ENCODE results near the gene PWP2.
"Not testable (repeated sequence)": the region's sequence is repeated elsewhere in the genome, so short reads cannot be mapped to it uniquely, and the experiment has no call there.

GRCh38 chr21:44150255-44150654 lies 43.1 kb downstream of the PWP2 start:
- TF ChIP-seq, protein P1, sequence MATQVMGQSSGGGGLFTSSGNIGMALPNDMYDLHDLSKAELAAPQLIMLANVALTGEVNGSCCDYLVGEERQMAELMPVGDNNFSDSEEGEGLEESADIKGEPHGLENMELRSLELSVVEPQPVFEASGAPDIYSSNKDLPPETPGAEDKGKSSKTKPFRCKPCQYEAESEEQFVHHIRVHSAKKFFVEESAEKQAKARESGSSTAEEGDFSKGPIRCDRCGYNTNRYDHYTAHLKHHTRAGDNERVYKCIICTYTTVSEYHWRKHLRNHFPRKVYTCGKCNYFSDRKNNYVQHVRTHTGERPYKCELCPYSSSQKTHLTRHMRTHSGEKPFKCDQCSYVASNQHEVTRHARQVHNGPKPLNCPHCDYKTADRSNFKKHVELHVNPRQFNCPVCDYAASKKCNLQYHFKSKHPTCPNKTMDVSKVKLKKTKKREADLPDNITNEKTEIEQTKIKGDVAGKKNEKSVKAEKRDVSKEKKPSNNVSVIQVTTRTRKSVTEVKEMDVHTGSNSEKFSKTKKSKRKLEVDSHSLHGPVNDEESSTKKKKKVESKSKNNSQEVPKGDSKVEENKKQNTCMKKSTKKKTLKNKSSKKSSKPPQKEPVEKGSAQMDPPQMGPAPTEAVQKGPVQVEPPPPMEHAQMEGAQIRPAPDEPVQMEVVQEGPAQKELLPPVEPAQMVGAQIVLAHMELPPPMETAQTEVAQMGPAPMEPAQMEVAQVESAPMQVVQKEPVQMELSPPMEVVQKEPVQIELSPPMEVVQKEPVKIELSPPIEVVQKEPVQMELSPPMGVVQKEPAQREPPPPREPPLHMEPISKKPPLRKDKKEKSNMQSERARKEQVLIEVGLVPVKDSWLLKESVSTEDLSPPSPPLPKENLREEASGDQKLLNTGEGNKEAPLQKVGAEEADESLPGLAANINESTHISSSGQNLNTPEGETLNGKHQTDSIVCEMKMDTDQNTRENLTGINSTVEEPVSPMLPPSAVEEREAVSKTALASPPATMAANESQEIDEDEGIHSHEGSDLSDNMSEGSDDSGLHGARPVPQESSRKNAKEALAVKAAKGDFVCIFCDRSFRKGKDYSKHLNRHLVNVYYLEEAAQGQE (IDR thresholded peaks at IDR 0.05; ENCODE audit: low read depth, low read length), result not testable (repeated sequence)
- TF ChIP-seq CTCF (IDR thresholded peaks at IDR 0.05 in 2 of 3, conservative IDR thresholded peaks at IDR 0.05 in 1 of 3; ENCODE audit: control insufficient read depth in 2 of 3, extremely low read depth in 1 of 3, insufficient read depth in 1 of 3, low read depth in 3 of 3, low read length in 3 of 3); EZH2 (IDR thresholded peaks at IDR 0.05; ENCODE audit: borderline replicate concordance, control insufficient read depth, low read depth, low read length); KAT2A (conservative IDR thresholded peaks at IDR 0.05; ENCODE audit: control insufficient read depth, low read depth, low read length); POLR2AphosphoS5 (IDR thresholded peaks at IDR 0.05; ENCODE audit: low read length): not testable (repeated sequence)
- TF ChIP-seq, protein P2, sequence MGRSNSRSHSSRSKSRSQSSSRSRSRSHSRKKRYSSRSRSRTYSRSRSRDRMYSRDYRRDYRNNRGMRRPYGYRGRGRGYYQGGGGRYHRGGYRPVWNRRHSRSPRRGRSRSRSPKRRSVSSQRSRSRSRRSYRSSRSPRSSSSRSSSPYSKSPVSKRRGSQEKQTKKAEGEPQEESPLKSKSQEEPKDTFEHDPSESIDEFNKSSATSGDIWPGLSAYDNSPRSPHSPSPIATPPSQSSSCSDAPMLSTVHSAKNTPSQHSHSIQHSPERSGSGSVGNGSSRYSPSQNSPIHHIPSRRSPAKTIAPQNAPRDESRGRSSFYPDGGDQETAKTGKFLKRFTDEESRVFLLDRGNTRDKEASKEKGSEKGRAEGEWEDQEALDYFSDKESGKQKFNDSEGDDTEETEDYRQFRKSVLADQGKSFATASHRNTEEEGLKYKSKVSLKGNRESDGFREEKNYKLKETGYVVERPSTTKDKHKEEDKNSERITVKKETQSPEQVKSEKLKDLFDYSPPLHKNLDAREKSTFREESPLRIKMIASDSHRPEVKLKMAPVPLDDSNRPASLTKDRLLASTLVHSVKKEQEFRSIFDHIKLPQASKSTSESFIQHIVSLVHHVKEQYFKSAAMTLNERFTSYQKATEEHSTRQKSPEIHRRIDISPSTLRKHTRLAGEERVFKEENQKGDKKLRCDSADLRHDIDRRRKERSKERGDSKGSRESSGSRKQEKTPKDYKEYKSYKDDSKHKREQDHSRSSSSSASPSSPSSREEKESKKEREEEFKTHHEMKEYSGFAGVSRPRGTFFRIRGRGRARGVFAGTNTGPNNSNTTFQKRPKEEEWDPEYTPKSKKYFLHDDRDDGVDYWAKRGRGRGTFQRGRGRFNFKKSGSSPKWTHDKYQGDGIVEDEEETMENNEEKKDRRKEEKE (IDR thresholded peaks at IDR 0.05), result not testable (repeated sequence)
- TF ChIP-seq, protein P3, sequence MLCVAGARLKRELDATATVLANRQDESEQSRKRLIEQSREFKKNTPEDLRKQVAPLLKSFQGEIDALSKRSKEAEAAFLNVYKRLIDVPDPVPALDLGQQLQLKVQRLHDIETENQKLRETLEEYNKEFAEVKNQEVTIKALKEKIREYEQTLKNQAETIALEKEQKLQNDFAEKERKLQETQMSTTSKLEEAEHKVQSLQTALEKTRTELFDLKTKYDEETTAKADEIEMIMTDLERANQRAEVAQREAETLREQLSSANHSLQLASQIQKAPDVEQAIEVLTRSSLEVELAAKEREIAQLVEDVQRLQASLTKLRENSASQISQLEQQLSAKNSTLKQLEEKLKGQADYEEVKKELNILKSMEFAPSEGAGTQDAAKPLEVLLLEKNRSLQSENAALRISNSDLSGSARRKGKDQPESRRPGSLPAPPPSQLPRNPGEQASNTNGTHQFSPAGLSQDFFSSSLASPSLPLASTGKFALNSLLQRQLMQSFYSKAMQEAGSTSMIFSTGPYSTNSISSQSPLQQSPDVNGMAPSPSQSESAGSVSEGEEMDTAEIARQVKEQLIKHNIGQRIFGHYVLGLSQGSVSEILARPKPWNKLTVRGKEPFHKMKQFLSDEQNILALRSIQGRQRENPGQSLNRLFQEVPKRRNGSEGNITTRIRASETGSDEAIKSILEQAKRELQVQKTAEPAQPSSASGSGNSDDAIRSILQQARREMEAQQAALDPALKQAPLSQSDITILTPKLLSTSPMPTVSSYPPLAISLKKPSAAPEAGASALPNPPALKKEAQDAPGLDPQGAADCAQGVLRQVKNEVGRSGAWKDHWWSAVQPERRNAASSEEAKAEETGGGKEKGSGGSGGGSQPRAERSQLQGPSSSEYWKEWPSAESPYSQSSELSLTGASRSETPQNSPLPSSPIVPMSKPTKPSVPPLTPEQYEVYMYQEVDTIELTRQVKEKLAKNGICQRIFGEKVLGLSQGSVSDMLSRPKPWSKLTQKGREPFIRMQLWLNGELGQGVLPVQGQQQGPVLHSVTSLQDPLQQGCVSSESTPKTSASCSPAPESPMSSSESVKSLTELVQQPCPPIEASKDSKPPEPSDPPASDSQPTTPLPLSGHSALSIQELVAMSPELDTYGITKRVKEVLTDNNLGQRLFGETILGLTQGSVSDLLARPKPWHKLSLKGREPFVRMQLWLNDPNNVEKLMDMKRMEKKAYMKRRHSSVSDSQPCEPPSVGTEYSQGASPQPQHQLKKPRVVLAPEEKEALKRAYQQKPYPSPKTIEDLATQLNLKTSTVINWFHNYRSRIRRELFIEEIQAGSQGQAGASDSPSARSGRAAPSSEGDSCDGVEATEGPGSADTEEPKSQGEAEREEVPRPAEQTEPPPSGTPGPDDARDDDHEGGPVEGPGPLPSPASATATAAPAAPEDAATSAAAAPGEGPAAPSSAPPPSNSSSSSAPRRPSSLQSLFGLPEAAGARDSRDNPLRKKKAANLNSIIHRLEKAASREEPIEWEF (IDR thresholded peaks at IDR 0.05; ENCODE audit: insufficient replicate concordance, low read depth, low read length), result not testable (repeated sequence)
